CD14-positive monocyte (primary cell): ENCODE measurements around the gene FANCD2OS. TPM values are rescaled to one million over a fixed set of nuclear protein-coding genes. Genes with fewer than 3 reads are reported as not detected.

Experiments used
- DNase-seq, 3 donors: peaks; one replicate each; pipeline ENCODE4 v3.0.0-alpha.2; 2011 to 2022
- H2AFZ ChIP-seq: 2 replicates; pipeline ENCODE4 v1.6.0; 2012; ENCODE audit warnings: mild to moderate bottlenecking, low read depth, low read length, inconsistent platforms; ENCODE audit not compliant: insufficient read depth, poor library complexity, severe bottlenecking
- H3K27ac ChIP-seq, 2 donors: 1 replicate in 1 of 2; 2 replicates in 1 of 2; pipeline ENCODE4 v1.5.1; 2012 to 2013; ENCODE audit warnings: low read length in 2 of 2, control low read depth in 1 of 2, inconsistent platforms in 1 of 2, low read depth in 1 of 2, mild to moderate bottlenecking in 1 of 2
- H3K27me3 ChIP-seq, 2 donors: one replicate each; pipeline versions ENCODE4 v1.6.0 to v1.6.1; 2011 to 2013; ENCODE audit warnings: low read length in 2 of 2; ENCODE audit not compliant: control insufficient read depth in 2 of 2, insufficient read depth in 2 of 2
- H3K36me3 ChIP-seq, 2 donors: replicated peaks in 1 of 2; 1 replicate in 1 of 2; 2 replicates in 1 of 2; pipeline versions ENCODE4 v1.5.1 to v1.6.1; 2012 to 2013; ENCODE audit warnings: low read length in 2 of 2, control low read depth in 1 of 2, inconsistent platforms in 1 of 2, mild to moderate bottlenecking in 1 of 2; ENCODE audit not compliant: insufficient read depth in 2 of 2, control insufficient read depth in 1 of 2
- H3K4me1 ChIP-seq, 2 donors: 1 replicate in 1 of 2; 2 replicates in 1 of 2; pipeline versions ENCODE4 v1.5.1 to v1.6.1; 2012 to 2013; ENCODE audit warnings: low read length in 2 of 2, control low read depth in 1 of 2, inconsistent platforms in 1 of 2, mild to moderate bottlenecking in 1 of 2, moderate library complexity in 1 of 2; ENCODE audit not compliant: insufficient read depth in 2 of 2, control insufficient read depth in 1 of 2
- H3K4me2 ChIP-seq: replicated peaks from 2 replicates; pipeline ENCODE3; 2012; ENCODE audit warnings: low read length, moderate library complexity, mild to moderate bottlenecking; ENCODE audit not compliant: poor library complexity, severe bottlenecking; ENCODE audit errors: extremely low read depth
- H3K4me3 ChIP-seq, 3 experiments: fragments of 200-600 bp in 1 of 3; sonication (generic) in 1 of 3; replicated peaks in 1 of 3; 1 replicate in 2 of 3; 2 replicates in 1 of 3; pipeline ENCODE4 v1.5.1; 2011 to 2013; ENCODE audit warnings: low read length in 3 of 3, mild to moderate bottlenecking in 3 of 3, control low read depth in 2 of 3, low read depth in 2 of 3, inconsistent platforms in 1 of 3, moderate library complexity in 1 of 3
- H3K79me2 ChIP-seq: 2 replicates; pipeline ENCODE4 v1.6.0; 2012; ENCODE audit warnings: mild to moderate bottlenecking, control low read depth, inconsistent platforms, low read length, moderate library complexity; ENCODE audit not compliant: insufficient read depth
- H3K9ac ChIP-seq: 2 replicates; pipeline ENCODE4 v1.6.0; 2017; ENCODE audit warnings: low read length, mild to moderate bottlenecking; ENCODE audit not compliant: insufficient read depth, poor library complexity, severe bottlenecking
- H3K9me3 ChIP-seq, 2 donors: replicated peaks in 1 of 2; 1 replicate in 1 of 2; 2 replicates in 1 of 2; pipeline versions ENCODE4 v1.5.1 to v1.6.1; 2012 to 2013; ENCODE audit warnings: low read length in 2 of 2, control low read depth in 1 of 2; ENCODE audit not compliant: control insufficient read depth in 1 of 2, insufficient read depth in 1 of 2
- H4K20me1 ChIP-seq: 2 replicates; pipeline ENCODE4 v1.6.0; 2012; ENCODE audit warnings: mild to moderate bottlenecking, low read length, control low read depth, moderate library complexity; ENCODE audit not compliant: insufficient read depth
- H3K27ac Mint-ChIP-seq, 7 donors: one replicate each; pipeline ENCODE4 v1.8.0; 2020; ENCODE audit warnings: mild to moderate bottlenecking in 7 of 7, mixed read lengths in 7 of 7, moderate library complexity in 6 of 7, inconsistent platforms in 2 of 7
- H3K27me3 Mint-ChIP-seq, 3 donors: one replicate each; pipeline ENCODE4 v1.8.0; 2021 to 2022; ENCODE audit warnings: low read depth in 3 of 3, mild to moderate bottlenecking in 3 of 3, mixed read lengths in 3 of 3, moderate library complexity in 3 of 3, inconsistent platforms in 1 of 3
- H3K36me3 Mint-ChIP-seq, 2 donors: one replicate each; pipeline ENCODE4 v1.8.0; 2020; ENCODE audit warnings: mixed read lengths in 2 of 2, inconsistent platforms in 1 of 2, mild to moderate bottlenecking in 1 of 2
- H3K4me1 Mint-ChIP-seq: one replicate; pipeline ENCODE4 v1.8.0; 2020; ENCODE audit warnings: mild to moderate bottlenecking, mixed read lengths
- H3K4me3 Mint-ChIP-seq, 2 donors: one replicate each; pipeline ENCODE4 v1.8.0; 2020; ENCODE audit warnings: mild to moderate bottlenecking in 2 of 2, mixed read lengths in 2 of 2, moderate library complexity in 1 of 2
- H3K9me3 Mint-ChIP-seq, 7 donors: one replicate each; pipeline ENCODE4 v1.8.0; 2020 to 2022; ENCODE audit warnings: mixed read lengths in 7 of 7, mild to moderate bottlenecking in 6 of 7, moderate library complexity in 6 of 7, inconsistent platforms in 2 of 7
- CTCF ChIP-seq: fragments of 200-600 bp; IDR thresholded peaks from one replicate; pipeline ENCODE4 v1.8.0; 2022; ENCODE audit warnings: antibody characterized with exemption, mild to moderate bottlenecking
- WGBS: methylation state at CpG from one replicate; pipeline ENCODE4 v1.1.5; 2013; ENCODE audit warnings: missing lambda C conversion rate; ENCODE audit not compliant: insufficient coverage; 5-methylcytosine and 5-hydroxymethylcytosine counted together
- intact Hi-C, 2 donors: fragments of 100-400 bp; cut with micrococcal nuclease; formaldehyde crosslinking; loops; one replicate each; pipeline versions ENCODE4 v1.15.0 to v1.15.1; 2023
- polyA plus RNA-seq, 3 donors: library from polyadenylated mRNA; depleted of rRNA in 1 of 3; unstranded in 2 of 3; stranded (reverse) in 1 of 3; fragments of 300-500 nt in 2 of 3; fragments of >200 nt in 1 of 3; fragmentation: Illumina TruSeq in 2 of 3; gene quantifications; 1 replicate in 2 of 3; 2 replicates in 1 of 3; pipeline ENCODE4 v1.2.3, GENCODE V29; 2012 to 2021

The FANCD2OS gene
- polyA plus RNA-seq, 3 donors = not detected

GRCh38 chr3:10155658-10156057 is 47.6 kb upstream of the FANCD2OS start:
- Histone ChIP-seq H3K4me2 (no peak overlapping the region), H3K9me3 (no peaks in the 10 kb centered on the region), H3K4me3 (no peak overlapping the region), H3K4me1 (no peaks in the 10 kb centered on the region), H3K27me3 (no peaks in the 10 kb centered on the region), H3K79me2 (peaks cover 7% of the 10 kb centered on the region), H3K36me3 (peaks cover 31 to 46% of the 10 kb centered on the region in 2 donors), H4K20me1 (peaks cover 7% of the 10 kb centered on the region), H3K27ac (no peak overlapping the region), H3K9ac (no peak overlapping the region), H2AFZ (no peak overlapping the region)
- DNase-seq = no peak
- 100% methylated on average over 1 of the region's 4 CpGs for WGBS
- peaks cover 0 to 2% (median 0%) of the 10 kb centered on the region in 3 donors for H3K27me3 Mint-ChIP-seq
- H3K4me1 Mint-ChIP-seq = no peaks in the 10 kb centered on the region
- no peaks in the 10 kb centered on the region for H3K9me3 Mint-ChIP-seq
- no peak for TF ChIP-seq CTCF
- no peak overlapping the region for H3K4me3 Mint-ChIP-seq
- no peak overlapping the region for H3K27ac Mint-ChIP-seq
- H3K36me3 Mint-ChIP-seq = peaks cover 28 to 46% of the 10 kb centered on the region in 2 donors
- intact Hi-C loops = no loop called here

- no peak for TF ChIP-seq CTCF
- peaks cover 34 to 51% of the 10 kb centered on the region in 2 donors for H3K36me3 Mint-ChIP-seq
- Histone ChIP-seq H3K27me3 (no peaks in the 10 kb centered on the region), H3K4me3 (no peak overlapping the region), H3K36me3 (peaks cover 37 to 51% of the 10 kb centered on the region in 2 donors), H4K20me1 (peaks cover 13% of the 10 kb centered on the region), H3K9me3 (no peaks in the 10 kb centered on the region), H3K9ac (no peak overlapping the region), H3K27ac (no peak overlapping the region), H3K4me2 (no peak overlapping the region), H2AFZ (no peak overlapping the region), H3K79me2 (peaks cover 9% of the 10 kb centered on the region), H3K4me1 (no peaks in the 10 kb centered on the region)
- H3K27ac Mint-ChIP-seq = peak overlapping the region in 3 of 7 donors; percentile 9 to 21 (median 10)
- DNase-seq = no peak
- H3K9me3 Mint-ChIP-seq = no peaks in the 10 kb centered on the region
- no peaks in the 10 kb centered on the region for H3K4me1 Mint-ChIP-seq
- peaks cover 0 to 2% (median 0%) of the 10 kb centered on the region in 3 donors for H3K27me3 Mint-ChIP-seq
- 100% methylated on average over 1 of the region's 4 CpGs for WGBS
- H3K4me3 Mint-ChIP-seq = no peak overlapping the region
- intact Hi-C loops = no loop called here
Measured at GRCh38 chr3:10155123-10155472, 47.0 kb upstream of the FANCD2OS start.
